HG03103 (cell line): ENCODE data around the gene MMD2.
"Not testable (repeated sequence)": the region's sequence is repeated elsewhere in the genome, so short reads cannot be mapped to it uniquely, and the experiment has no call there.

Experiments used
- ATAC-seq: cut with Tn5 transposase; IDR thresholded peaks from one replicate; pipeline ENCODE4 v1.9.1; 2021; ENCODE audit warnings: low read depth; ENCODE audit not compliant: unreplicated experiment

MMD2 gene

DNA sequence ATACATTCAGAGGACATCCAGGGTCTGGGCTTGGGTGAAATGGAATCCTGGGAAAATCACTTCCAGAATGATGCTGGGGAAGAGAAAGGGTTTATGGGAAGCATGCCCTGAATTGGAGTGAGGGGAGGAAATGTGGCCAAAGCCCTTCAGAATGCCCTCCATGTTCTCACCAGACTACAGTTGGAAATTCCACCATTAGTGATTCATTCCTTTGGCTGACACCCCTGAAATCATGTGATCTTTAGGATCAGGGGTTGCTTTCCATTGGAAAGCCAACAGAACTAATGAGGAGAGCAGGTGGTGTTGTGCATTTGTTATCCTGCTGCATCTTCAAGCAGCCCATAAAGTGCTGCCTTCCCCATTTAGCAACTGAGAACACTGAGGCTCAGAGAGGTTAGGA is 54.6 kb downstream of the MMD2 start:
- ATAC-seq = no peak

DNA sequence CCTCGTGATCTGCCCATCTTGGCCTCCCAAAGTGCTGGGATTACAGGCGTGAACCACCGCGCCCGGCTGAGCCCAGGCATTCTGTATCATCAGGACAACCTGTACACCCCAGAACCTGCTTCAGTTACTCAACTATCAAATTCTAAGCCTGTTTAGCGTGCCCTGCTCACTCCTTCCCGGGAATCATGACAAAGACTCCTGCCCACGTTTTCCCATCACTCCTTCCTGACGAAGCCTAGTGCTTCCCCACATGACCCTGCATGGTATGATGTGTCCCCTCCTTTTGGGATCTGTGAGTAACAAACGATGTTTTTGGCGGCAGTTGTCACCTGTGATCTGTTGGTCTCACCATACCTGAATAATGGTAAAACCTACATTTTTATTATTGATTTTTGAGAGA is 63.2 kb downstream of the MMD2 start:
- no peak for ATAC-seq

DNA sequence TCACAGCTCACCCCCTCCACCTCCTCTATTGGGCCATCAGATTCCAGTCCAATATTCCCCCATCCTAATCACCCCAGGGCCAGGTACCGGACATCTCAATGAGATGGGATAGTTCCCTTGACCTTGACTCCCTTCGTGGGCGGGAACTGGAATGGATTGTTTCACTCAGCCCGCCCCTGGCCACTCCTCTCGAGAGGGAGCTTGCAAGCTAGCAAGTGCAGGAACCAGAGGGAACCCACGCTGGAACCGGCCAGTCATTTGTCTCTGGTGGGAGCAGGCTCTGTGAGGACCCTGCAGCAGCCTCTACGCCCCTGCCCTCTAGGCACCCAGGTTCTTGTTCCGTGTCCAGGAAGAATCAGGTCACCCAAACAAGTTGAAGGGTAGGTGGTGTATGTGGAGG is 64.5 kb downstream of the MMD2 start:
- no peak for ATAC-seq

DNA sequence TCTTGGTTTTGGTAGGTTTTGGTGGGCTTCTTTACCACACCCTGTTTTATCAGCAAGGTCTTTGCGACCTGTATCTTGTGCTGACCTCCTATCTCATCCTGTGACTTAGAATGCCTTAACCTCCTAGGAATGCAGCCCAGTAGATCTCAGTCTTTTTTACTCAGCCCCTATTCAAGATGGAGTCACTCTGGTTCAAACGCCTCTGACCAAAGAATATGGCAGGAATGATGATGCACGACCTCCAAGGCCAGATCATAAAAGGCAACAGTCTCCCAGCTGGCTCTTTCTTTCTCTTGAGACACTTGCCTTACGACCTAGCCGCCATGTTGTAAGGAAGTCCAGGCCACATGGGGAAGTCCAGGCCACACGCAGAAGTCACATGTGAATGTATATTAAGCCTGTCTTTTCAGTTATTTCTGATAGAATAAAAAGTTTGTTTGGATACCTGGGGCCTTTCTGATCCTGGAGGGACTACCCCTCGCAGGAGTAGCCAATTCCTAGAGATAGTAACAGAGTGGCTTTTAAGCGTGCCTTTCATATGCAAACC is 65.0 kb downstream of the MMD2 start:
- no peak for ATAC-seq

DNA sequence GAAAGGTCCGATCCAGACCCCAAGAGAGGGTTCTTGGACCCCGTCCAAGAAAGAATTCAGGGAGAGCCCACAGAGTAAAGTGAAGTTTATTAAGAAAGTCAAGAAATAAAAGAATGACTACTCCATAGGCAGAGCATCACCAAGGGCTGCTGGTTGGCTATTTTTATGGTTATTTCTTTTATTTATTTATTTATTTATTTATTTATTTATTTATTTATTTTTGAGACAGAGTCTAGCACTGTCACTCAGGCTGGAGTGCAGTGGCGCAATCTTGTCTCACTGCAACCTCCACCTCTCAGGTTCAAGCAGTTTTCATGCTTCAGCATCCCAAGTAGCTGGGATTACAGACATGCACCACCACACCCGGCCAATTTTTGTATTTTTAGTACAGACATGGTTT is 65.8 kb downstream of the MMD2 start:
- not testable (repeated sequence) for ATAC-seq

DNA sequence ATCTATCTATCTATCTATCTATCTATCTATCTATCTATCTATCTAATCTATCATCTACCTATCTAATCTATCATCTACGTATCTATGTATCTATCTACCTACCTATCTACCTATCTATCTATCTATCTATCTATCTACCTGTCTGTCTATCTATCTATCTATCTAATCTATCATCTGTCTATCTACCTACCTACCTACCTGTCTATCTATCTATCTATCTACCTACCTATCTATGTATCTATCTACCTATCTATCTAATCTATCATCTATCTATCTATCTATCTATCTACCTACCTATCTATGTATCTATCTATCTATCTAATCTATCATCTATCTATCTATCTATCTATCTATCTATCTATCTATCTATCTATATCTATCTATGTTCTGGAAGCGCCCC is 67.5 kb downstream of the MMD2 start:
- ATAC-seq = not testable (repeated sequence)

DNA sequence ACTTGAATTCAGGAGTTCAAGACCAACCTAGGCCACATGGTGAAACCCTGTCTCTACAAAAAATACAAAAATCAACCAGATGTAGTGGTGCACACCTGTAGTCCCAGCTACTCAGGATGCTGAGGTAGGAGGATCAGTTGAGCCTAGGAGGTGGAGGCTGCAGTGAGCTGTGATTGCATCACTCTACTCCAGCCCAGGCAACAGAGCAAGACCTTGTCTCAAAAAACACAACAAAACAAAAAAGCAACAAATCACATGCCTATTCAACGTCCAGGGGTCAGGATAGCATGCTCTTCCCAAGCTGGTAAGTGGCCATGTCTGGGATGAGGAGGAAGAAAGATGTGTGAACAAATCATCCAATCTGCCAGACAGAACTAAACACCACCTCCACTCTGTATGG is 69.3 kb downstream of the MMD2 start:
- ATAC-seq = no peak

DNA sequence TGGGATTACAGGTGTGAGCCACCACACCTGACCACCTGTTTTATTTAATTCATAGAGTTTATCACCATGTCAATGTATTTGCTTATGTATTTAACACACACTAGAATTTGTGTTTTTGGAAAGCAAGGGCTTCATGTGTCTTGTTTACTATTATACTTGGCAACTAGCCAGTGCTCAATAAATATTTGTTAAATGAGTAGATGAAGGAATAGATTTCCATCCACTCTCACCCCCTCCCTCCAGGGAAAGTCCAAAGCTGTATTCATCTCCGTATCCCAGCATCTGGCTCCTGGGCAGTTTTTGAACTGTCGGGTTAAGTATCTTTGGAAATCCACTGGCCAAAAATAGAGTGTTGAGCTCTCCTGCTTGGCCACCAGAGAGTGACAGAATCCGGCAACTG is 70.8 kb downstream of the MMD2 start:
- no peak for ATAC-seq

DNA sequence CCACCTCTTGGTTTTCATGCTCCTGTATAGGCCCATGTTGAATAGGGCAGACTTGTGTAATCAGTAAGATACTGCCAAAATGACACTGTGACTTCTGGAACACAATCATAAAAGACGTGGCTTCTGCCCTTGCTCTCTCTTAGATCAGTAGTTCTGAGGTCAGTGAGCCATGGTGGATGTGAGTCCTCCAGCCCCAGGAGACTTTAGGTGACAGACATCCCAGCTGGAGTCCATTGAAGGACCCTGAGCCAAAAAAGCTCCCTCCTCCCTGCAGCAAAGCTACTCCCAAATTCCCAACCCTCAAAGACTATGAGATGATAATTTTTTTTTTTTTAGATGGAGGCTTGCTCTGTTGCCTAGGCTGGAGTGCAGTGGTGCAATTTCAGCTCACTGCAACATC is 72.3 kb downstream of the MMD2 start:
- no peak for ATAC-seq

DNA sequence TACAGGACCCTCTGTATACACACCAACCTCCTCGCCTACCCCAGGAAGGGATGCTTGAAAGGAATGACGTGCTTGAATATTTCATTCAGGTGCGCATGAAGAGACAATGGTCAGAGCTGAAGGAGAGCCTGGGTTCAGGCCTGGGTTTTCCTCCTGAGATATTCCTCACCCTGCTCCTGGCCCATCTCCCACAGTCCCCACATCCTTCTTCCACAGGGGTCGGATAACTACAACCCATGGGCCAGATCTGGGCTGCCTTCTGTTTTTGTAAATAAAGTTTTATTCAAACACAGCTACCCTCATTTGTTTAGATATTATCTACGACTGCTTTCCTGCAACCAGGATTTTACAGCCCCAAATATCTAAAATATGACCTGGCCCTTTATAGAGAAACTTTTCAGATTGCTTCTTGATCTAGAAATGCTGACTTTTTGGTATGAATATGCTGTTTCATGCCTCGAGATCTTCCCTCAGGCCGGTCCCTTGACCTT is 73.6 kb downstream of the MMD2 start:
- no peak for ATAC-seq

DNA sequence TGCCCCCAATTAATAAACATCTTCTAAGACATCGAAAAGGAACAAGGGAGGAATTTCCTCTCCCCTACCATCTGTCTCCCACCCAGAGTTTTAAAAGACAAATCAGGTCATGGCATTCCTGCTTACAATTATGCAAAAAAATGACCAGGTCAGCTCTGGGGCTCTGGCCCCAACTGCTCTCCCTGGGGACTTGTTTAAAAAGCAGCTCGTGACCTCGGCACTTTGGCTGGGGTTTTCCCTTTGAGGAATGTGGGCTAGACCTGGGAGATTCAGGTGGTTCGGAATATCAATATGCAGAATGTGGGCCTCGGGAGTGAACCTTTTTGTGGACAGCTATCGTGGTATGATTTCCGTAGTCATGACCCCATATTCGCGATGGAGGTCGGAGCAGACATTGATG is 74.8 kb downstream of the MMD2 start:
- ATAC-seq = no peak

DNA sequence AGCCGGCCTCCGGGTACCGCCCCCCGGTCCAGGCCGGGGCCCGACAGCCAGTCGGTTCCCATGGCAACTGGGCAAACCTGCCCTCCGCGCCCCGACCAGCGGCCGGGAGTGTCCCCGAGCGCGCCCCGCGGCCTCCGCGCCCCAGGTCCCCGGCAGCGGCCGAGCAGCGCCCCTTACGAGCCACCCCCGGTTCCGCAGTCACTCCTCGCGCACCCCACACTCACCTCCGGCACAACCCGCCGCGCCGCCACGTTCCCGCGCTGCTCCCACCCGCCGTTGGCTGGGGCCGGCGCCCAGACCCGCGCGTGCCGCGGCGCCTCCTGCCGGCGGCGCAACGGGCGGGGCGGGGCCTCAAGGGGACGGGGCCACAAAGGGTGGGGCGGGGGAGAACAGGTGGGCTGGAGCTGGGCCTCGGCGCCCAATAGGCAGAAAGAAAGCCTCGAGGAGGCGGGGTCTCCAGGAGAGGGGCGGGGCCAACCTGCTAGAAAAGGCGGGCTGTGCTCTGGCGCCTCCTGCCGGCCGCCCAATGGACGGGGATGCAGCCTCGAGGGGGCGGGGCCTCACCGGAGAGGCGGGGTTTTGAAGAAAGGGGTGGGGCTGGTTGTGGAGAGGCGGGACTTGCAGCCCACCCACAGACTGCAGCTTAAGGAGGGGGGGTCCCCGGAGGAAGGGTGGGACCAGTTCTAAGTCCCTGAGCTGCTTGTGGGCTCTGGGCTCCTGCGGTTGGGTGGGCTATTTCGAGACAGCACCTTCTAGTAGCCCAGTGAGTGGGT is 75.4 kb downstream of the MMD2 start, which contains the start of gene RADIL:
RADIL (minus strand) TSS at position 345 of the 773 bp plus-strand sequence. CDS start 5,577 bp downstream, outside the sequence.
- peak; percentile 49 for ATAC-seq

DNA sequence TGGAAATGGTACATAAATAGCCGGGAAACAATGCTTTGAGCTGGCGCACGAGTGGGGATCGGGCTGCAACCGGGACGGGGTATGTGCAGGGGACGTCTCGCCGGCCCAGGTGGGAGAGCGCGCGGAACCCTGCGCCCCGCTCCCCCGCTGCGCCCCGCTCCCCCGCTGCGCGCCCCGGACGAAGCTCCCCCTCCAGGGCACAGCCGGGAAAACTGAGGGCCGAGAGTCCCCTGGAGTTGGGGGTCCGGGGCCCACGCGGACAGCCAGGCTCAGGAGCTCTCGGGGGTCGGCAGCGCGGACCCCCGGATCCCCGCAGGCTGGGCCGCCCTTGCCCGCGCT is 76.0 kb downstream of the MMD2 start:
- no peak for ATAC-seq

DNA sequence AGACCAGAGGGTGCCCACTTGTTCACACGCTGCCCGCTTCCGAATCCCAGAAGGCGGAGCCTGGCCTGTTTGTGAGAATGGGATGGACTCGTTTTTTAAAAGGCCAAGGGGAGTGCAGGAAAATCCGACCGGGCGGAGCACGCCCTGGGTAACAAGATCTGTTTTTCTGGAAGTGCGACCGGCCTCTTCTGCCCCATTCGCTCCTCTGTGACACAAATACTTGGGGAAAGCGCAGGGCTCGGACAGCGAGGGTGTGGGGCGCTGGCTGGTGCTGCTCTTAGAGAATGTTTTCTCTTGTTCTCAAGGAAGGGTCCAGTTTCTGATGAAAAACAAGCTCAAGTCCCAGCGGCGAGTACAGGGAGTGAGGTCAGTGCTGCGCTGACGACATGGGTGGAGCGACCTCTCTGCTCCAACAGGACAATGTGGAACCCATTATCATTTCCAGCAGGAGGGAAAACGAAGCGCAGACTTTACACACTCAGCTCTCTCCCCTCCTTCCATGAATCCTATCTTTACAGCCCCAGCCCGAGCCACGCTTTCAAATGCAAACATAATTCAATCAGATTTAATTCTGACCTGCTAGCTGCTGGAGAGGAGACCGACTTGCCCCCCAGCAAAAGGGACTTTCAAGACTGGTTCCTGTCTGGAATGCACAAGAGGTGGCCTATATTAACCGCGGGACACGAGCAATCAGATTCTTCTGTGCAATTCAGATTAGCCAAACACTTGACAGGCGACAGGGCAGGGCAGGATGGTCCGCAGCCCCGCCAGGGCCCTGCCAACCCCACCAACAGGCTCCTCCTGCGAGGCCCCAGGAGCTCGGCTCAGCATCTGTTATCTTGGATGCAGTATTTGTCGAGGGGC is 76.6 kb downstream of the MMD2 start:
- ATAC-seq = no peak

DNA sequence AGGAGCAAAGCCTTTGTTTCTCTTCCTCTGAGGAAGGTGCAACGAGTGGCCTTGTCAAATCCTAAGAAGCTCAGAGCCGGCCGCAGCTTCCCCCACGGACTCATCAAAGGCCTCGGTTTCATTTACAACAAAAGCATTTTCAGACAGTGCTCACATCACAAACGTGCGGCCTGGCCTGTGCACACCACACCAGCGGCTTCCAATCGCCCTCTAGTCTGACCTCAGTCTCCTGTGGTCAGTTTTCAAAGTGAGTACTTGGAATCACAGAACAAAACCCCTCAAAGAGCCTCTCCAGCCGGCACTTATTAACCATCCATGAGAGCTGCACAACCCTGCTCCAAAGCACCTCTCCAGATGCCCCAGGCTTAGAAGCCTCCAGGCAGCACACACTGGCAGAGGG is 78.8 kb downstream of the MMD2 start:
- no peak for ATAC-seq

DNA sequence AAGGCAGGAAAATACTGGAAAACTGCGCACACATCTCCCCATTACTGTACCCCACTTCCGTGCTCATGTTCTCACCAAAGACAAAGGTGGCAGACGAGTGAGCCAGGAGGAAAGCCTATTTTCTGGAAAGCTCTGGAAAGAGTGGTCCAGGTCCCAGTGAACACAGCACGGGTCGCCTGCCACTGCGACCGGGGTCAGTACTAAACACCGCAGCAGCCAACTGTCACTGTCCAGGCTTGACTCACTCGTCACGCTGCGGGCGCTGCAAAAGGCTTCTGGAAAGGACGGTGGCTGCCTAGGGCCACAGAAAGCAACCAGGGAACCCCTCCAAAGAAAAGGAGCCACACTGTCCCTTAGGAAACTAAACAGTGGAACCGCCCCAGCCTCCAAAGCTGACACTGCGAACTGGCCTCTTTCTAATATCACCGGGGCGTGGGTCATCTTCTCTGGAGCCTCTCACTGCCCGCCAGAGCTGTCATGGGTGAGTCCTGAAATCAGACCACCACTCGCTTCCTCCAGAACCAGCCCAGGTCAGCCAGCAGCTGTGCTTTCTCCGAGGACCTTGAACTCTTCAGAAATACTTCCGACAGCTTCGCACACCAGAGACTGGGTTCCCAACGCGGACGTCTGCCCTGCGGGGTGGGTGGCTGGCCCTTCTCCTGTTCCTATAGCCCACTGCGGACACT is 79.4 kb downstream of the MMD2 start:
- ATAC-seq = no peak

DNA sequence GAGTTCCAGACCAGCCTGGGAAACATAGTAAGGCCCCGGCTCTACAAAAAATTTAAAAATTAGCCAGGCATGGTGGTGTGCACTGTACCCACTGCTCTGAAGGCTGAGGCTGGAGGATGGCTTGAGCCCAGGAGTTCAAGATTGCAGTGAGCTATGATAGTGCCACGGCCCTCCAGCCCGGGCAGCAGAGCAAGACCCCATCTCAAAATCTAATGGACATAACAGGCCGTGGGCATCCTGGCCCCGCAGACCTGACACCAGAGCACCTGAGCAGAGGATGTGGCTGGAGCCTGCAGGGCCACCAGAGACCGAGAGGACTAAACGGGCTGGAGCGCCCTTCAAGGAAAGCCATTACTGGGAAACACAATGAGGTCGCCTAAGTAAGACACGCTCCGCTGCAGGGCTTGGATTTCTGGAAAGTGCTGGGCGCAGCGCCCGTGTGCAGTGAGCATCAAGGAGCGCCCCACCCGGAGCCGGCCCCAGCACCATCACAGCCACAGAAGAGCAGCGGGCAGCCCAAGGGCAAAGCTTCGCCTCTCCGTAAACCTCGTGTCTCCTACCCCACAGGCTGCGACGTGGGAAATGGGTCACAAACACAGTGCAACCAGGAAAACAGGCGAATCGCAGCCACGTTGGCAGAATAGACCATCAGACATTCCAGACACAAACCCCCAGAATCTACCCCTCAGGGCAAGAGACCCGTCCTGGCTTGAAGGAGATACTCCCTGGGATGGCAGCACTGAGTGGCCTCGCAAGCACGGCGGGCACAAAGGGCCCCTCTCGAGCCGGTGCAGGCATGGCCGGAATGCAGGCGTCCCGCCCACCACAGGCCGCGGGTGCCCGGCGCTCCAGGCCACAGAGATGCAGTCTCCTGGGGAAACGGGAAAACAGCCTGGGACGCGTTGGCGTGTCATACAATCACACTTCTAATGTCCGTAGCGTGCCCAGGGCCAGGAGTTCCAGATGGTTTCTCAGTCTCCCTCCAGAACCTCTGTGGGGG is 80.4 kb downstream of the MMD2 start:
- ATAC-seq = no peak

DNA sequence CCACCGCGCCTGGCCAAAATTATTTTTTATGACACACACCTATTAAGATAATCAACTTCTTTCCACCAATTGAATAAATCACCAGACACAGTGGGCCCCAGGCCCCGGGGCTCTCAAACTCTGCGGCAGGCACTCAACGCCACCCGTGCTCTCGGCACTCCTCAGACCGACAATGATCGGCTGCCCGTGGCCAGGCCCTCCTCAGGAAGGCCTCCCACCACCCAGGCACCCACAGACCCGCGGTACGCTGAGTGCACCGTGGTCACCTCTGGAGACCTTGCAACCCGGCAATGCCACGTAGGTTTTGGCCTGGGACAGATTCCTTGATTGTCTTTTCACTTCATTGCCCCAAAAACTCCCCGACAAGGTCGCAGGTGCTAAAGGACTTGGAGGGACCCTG is 82.4 kb downstream of the MMD2 start:
- ATAC-seq = no peak

DNA sequence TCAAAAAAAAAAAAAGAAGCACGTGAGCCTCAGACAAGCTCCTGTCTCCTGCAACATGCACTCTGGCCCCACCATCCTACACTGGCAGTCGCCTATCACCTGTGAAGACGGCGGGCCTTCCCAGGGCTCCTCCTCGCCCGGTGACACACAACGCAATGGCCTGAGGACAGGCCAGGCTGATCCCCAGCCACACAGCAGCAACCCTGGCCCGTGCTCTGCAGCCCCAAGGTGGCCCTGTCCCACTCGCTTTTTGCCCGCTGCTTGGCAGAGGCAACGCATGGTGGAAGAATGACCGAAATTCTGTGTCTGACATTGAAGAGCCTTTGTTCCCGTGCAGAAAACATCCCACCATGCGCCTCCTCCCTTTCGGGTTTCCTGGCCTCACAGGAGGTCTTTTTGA is 83.6 kb downstream of the MMD2 start:
- ATAC-seq = no peak
